IPS-11a (cell line): ENCODE results near the gene TREML2.

Source experiments
- H3K4me3 ChIP-seq: one replicate; pipeline ENCODE4 v1.5.1; 2013; ENCODE audit warnings: low read depth, low read length, control low read depth

TREML2 gene

DNA sequence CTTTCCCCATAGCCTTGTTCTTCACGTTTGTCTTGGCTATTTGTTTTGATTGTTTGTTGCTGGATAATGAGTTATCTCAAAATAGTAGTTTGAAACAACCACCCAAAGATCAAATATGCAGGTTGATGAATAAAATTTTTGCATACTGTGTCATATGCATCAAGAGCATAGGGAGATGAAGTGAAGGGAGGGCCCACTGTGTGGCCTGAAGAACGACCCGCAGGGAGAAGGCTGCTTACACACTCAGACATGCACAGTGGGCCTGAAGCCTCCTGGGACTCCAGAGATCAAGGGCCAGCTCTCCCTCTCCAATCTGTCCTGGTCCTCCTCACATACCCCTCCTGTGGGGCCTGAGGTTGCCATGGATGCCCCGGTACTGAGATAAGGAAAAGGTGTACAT, 21.8 kb downstream of the TREML2 start:
- H3K4me3 ChIP-seq: no peak overlapping the region

DNA sequence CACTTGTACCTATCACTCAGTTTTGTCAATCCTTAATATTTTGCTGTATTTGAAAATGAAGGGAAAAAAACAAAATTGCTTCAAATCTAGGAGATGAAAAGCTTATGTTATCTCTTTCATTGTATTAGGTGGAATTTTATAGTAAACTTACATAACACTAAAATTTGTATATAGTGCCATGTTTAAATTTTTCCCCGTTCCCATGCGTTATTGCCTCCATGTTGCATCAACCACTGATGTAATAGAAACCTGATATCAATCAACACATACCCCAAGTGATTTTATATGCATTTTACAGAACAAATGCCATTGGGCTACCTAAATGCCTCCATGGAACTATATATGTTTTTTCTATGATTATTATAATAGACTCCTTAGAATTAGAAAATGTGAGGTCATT, 23.3 kb downstream of the TREML2 start:
- H3K4me3 ChIP-seq: no peak overlapping the region

DNA sequence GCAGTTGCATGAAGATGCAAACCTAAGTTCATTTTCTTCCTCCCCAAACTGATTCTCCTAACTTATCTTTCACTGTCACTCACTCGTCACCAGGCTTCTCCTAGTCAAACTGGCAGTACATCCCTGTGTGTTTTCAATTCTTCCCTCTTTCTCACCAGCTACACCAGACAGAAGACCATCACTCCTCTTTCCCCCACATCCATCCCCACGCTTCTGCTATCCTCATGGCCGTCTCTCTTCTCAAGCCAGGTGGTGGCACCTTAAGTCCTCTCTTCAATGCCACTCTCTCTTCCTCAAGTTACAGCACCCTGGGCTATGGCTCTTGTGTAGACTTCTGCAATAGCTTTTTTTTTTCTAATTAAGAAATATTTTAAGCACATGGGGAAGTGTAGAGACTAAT, 23.7 kb downstream of the TREML2 start:
- no peak overlapping the region for H3K4me3 ChIP-seq

DNA sequence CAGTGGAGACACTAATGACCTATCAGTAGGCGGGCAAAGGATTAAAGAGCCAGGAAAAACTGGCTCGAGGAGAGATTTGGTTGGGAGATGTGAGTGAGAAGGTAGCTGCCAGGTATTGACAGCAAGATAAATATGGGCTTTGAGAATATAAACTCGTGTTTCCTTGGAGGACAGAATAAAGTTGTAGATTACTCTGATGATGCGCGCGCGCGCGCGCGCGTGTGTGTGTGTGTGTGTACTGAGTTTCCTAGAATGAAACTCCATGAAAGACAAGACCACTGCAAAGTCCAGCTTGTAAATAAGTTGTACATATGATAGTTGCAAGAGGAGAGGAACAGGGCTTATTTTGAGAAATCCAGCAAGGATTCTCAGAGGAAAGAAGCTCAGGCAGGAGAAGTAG, 24.8 kb downstream of the TREML2 start:
- no peak overlapping the region for H3K4me3 ChIP-seq

DNA sequence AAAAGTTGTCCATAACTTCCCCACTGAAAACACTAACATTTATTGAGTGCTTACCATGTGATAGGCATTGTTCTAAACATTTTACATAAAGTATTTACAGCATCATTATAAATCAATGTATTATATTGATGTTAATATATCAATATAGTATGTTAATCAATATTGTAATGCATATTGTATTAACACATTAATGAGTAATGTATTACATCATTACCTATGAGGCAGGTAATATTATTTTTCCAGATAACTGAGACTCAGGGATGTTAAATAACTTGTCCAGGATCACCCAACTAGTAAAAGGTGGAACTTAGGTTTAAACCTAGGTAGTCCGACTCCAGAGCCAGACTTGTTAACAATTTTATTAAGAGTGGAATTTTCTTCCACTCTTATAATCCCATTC, 25.9 kb downstream of the TREML2 start:
- no peak overlapping the region for H3K4me3 ChIP-seq

DNA sequence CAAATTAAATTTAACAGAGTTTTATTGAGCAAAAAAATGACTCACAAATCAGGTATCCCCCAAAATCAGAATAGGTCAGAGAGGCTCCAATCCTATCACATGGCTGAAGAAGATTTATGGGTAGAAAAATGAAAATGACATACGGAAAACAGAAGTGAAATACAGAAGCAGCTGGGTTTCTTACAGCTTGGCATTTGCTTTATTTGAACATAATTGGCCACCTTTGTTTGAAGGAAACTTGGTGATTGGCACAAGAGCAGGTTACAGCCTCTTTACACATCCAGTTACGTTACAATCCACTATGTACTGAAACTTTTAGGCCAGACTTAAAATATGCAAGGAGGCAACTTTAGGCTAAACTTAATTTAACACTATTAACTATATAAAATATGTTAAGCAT, 26.3 kb downstream of the TREML2 start:
- no peak overlapping the region for H3K4me3 ChIP-seq

DNA sequence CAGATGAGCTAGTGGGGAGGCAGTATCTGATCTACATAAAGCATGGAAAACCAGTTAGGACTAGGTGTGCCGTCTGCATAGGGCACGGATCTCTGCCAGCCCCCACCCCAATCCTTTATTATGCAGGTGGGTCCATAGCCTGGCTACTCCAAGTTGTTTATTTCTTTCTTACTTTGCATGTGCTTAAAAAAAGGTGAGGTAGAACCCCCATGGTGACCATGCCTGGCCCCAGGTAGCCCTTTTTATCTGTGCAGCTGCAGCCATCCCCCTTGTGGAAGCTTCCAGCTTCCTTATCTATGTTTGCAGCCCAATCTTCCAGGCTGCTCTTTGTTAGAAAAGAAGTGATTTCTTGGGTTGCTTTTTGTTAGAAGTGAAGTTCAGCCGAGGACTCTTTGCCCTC, 29.0 kb downstream of the TREML2 start:
- H3K4me3 ChIP-seq: no peak overlapping the region

DNA sequence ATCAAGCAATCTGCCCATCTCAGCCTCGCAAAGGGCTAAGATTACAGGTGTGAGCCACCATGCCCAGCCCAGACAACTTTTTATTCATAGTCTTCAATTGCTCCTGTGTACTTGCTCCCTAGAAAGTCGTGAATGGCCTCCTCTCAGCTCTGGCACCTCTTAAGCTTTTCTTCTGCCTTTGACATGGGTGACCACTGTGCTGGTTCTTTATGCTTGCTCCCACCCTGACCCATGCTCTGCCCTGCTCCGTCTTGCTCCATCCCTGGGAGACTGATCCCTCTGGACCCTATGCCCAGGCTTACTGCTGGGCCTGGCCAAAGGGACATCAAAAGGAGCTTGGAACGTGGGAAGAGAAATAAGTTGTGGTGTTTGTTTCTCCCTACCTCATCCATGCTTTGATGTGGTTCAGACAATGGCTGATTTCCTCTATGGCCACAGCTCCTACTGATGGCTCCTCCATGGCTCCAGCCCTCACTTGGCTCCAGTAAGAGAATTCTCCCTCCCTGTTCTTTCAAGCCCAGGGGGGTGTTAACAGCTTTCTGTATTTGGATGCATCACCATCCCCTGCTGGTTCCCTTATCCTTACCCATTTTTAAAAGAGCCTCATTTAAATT, 30.3 kb downstream of the TREML2 start:
- no peak overlapping the region for H3K4me3 ChIP-seq

DNA sequence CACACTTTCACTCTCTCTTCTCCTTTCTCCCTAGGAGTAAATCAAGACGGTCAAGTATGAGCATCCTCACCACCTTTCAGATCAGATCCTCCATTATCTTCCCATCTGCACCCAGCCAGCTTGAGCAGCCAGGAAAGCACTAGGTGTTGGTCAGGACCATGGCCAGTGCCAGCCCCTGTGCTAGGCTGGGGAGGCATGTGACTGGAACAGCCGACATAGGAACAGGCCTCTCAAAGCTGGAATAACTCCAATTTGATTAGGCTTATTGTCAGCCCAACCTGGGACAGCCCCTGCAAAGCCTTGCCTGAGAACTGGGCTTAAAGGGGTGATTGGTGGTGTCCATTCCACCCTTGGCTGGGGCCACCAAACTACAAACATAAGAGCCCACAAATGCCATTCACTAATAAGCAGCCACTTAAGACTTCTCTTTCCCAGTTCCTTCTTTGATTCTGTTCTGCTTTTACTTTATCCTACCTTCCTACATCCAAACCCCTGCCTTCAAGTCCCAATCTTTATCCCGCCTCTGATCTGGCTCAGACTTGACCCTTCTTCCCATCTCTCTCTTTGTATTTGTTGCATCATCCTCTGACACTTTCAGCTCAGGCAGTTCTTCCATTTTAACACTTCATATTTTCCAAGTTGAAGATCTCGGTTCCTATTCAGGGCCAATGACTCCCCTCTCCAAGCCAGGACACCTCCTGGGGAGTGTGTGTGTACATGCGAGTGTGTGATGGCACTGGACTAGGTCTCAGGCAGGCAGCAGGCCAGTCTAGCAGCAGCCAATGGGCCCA, 33.6 kb downstream of the TREML2 start:
- H3K4me3 ChIP-seq: no peak overlapping the region

DNA sequence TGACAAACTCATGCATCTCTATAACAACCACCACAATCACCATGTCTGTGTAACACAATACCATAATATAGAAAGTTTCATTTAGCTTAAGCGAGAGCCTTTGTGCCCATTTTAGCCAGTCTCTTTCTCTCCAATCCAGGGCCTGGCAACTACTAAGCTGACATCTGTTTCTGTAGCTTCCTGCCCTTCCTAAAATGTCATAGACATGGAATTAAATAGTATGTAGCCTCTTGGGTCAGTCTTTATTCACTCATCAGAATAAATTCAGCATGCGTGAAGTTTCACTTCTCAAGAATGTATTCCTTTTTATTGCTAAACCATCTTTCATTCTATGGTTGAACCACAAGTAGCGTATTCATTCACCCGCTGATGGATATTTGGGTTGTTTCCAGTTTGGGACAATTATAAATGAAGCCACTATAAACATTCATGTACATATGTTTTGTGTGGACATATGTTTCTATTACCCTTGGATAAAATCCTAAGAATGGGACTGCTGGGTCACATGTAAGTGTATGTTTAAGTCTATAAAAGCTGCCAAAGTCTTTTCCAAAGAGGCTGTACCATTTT, 36.3 kb downstream of the TREML2 start:
- no peak overlapping the region for H3K4me3 ChIP-seq

DNA sequence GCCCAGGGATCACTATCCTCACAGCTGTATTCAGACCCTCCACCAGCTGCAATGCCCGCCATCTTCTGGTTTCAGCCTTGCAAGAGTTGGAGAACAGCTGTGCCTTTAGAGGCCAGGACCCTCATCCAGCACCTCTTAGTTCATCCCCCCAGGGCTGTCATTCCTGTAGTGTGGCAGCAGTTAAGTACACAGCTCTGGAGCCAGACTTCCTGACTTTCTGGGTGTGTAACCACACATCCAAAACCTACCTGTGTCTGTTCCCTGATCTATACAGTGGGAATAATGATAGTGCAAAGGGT, 37.6 kb downstream of the TREML2 start:
- H3K4me3 ChIP-seq: no peak overlapping the region

DNA sequence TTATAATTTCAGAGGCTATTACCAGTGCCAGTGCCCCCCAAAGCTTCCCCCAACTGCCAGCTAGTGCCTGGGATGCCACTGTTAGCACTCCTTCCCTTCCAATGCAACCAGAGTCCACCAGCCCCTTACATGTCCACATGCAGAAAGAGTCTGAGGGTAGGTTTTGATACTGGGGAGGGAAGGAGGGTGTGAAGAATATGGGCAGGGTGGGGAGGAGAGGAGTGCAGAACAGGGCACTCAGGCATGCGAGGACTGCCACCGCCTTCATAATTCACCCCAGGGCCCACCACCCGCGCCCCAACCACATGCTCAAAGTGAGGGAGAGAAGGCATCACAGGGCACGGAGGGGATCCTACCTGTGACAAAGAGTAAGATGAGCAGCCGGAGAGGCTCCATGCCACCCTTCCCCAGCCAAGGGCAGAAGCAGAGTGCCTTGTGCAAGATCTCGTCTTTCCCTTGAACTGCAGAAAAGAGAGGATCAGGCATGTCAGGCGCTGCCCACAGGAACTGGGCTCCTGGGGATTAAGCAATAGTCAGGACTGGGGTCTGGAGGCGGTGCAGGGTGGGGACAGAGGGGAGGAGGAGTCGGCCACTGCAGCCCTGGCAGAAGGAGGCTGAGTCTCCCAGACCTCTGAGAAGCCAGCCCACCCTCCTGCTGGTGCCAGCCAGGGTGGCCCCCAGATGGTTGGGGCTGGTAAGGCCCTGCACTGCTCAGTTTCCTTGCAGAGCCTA, 38.1 kb downstream of the TREML2 start, which contains the start of gene TREM2:
Gene TREM2 (minus strand): TSS at position 430 of the 732 bp plus-strand sequence. CDS start 34 bp downstream, at position 396.
- H3K4me3 ChIP-seq: no peak within 1 kb of the TSS

DNA sequence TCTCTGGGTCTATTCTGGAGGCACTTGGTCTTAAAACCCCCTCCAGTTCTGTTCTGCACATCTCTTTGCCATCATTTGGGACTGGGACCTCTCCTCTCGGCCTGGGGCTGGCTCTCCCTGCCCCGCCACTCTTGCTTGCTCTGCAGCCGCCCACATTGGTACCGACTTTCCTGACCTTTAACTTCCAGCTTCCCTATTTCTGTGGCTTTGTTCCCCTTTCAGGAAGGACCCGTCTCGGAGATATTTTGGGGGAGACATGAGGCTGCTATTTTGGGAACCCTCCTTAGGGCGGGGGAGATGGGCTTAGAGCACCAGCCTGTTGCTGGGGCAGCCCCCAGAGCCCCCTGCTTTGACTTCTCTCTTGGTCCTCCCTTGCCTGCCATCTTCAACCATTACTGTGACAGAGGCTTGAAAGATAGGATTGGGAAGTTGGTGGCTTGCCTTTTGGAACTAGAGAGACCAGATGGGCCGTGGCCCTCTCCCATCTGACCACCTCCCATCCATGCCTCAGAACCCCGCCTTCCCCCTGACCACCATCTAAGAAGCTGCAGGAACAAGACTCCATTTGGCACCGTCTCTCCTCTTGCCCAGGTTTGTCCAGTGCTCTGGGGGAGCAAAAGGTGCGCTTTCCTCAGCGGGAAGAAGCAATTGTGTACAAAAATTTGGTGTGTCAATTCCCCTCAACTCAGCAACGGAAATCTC, 38.9 kb downstream of the TREML2 start:
- no peak overlapping the region for H3K4me3 ChIP-seq

DNA sequence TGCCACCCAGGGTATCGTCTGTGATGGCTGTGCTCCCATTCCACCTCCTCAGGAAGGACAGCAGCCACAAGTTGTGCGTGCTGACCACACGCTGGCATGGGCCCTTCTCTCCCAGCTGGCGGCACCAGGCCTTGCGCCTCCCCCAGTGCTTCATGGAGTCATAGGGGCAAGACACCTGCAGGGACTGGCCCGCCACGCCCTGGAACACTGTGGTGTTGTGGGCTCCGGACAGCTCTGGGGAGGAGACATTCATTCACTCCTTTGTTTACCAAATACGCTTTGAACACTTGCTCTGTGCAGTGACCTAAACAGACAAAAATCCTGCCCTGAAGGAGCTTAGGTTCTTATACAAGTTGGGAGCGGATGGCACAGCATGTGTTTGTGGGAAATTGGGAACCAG, 39.6 kb downstream of the TREML2 start:
- H3K4me3 ChIP-seq: no peak overlapping the region

DNA sequence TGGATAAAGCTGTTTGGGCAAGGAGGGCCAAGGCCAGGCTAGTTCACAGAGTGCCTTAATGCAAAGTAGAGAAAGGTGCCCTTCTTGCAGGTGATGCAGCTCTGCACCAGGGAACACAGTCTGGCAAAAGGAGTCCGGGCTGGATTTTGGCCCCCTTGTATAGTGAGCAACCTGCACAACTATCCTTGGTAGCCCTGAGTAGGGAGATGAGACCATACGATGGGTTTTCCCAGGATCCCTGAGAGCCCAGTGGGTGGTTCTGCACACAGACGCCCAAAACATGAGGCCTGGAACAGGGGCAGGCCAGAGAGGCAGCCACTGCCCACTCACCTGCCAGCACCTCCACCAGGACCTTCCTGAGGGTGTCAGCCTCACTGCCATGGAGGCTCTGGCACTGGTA, 40.0 kb downstream of the TREML2 start:
- no peak overlapping the region for H3K4me3 ChIP-seq

DNA sequence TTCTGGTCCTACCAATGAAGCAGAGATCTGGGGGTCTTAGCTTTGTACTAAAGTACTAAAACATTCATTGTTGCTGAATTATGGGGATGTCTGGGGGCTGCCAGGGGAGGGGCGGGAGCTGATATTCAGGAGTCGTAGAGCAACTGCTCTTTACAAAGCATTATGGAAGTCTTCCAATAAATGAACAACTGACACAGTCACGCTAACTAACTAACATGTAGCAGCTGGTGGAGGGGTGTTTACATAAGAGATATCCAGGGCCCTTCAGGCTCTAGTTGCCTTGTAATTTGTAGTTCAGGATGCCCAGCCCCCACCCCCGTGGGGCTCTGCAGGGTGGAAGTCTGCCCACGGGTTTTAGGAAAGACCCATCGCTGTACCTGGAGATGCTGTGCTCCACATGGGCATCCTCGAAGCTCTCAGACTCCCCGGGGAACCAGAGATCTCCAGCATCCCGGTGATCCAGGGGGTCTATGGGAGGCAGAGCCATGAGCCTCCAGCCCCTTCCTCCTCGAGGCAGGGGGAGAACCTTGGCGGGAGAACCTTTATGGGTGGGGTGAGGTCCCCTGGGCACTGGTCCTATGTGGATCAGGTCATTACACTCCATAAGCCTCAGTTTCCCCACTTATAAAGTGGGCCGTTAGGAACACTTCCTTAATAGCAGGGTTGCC, 41.4 kb downstream of the TREML2 start:
- no peak overlapping the region for H3K4me3 ChIP-seq

DNA sequence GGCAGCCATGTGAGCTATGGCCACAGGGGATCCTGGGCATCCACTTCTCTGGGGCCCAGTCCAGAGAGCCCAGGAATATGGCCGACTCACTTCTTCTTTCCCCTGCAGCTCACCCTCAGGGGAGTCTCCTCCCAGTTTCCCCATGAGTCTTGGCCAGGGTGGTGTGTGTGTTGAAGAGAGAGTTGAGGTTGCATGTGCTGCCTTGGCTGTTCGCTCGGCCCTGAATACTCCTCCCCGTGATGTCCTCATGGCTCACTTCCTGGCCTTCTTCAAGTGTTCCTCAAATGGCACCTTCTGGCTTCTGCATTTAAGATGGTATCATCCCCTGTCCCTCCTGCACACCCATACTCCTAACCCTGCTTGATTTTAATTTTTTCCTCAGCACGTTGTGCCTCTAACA, 43.6 kb downstream of the TREML2 start:
- no peak overlapping the region for H3K4me3 ChIP-seq

DNA sequence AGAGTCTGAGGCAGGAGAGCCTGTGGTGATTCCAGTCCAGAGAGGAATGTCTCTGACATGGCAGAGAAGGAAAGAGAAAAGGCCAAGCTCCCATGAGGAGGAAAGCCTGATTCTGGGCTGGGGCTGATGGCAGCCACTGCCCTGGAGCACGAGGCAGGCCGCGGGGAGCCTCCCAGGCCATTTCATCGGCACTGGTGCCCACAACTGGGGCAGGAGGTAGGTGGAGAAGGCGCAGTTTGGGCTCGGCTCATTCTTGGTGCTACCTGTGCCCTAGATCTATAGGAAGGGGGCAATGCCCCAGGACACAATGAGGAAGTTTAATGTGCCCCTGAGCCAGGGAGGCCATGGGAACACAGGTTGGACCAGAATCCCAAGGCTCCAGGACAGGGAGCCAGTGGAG, 44.2 kb downstream of the TREML2 start:
- H3K4me3 ChIP-seq: no peak overlapping the region

DNA sequence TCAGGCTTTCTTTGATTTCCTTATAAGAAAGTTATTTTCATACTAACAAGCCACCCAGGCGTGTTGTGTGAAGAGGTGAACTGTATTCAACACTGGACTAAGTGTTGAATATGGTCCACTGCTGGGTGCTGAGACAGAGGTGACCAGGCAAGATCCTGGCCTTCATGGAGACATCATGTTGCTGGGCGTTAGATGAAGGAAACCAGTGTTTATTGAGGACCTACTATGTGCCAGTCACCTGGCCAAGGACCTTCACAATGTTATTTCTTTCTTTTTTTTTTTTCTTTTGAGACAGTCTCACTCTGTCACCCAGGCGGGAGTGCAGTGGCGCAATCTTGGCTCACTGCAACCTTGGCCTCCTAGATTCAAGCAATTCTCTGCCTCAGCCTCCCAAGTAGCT, 44.9 kb downstream of the TREML2 start:
- H3K4me3 ChIP-seq: no peak overlapping the region

DNA sequence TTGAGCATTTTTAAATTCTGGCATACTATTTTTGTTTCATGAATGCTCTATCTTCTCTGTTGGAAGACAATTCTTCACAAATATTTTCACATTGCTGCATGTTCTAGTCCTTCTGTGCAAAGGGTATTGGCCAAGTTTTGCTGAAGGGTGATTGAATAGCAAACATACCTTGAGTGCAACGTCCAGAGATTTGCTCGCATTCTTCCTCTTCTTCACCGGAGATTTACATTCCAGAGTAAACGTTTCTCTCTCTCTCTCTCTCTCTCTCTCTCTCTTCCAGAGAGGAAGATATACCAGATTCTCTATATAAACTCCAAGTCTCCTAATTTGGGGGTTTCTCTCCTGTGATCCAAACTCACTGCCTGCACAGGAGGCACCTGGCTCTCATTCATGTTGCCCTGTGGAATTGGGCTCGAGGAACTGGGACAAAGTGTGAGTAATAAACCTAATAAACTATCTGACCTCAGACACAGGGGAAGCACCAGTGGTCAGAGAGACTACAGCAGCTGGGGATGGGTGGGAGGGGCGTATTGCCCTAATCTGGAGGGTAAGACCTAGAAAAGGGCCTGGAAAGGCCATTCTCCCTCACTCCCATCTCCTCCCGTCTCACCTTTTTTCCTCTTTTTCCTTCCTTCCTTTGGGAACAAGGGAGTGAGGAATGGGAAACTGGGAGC, 45.7 kb downstream of the TREML2 start:
- H3K4me3 ChIP-seq: no peak overlapping the region
